SK-N-SH (cell line): ENCODE results near the gene DICER1. TPM values are rescaled to one million over a fixed set of nuclear protein-coding genes. Genes with fewer than 3 reads are reported as not detected.

ENCODE experiments used
- CTCF ChIA-PET: fragments of 300-600, 350-600 bp; formaldehyde crosslinking; extraction: SDS; loops from one replicate; lab custom pipeline; 2021; lab: Yijun Ruan, JAX
- POLR2A ChIA-PET: fragments of 350-600 bp; sonication (Branson Sonifier 250); formaldehyde crosslinking; extraction: SDS; loops from one replicate; lab custom pipeline; 2020; ENCODE audit warnings: antibody characterized with exemption, inconsistent platforms; lab: Yijun Ruan, JAX
- DNase-seq: peaks from one replicate; pipeline ENCODE4 v3.0.0; 2012
- H2AFZ ChIP-seq: fragments of 200-600 bp; sonication (generic); 2 replicates; pipeline ENCODE4 v1.8.1; 2016; ENCODE audit warnings: antibody characterized with exemption, mild to moderate bottlenecking, low read depth
- H3F3A ChIP-seq: fragments of 200-600 bp; sonication (generic); replicated peaks from 2 replicates; pipeline ENCODE3; 2016; ENCODE audit warnings: antibody characterized with exemption, mild to moderate bottlenecking; ENCODE audit not compliant: insufficient read depth
- H3K27ac ChIP-seq, 2 experiments: fragments of 200-500 bp in 1 of 2; fragments of 200-600 bp in 1 of 2; sonication (Bioruptor generic) in 1 of 2; sonication (generic), shearing (Covaris generic) in 1 of 2; 2 replicates each; pipeline versions ENCODE4 v1.5.1 to v1.6.1; 2014 to 2016; ENCODE audit warnings: low read depth in 2 of 2, inconsistent platforms in 1 of 2, low read length in 1 of 2, mild to moderate bottlenecking in 1 of 2, mixed read lengths in 1 of 2
- H3K27me3 ChIP-seq: fragments of 200-600 bp; sonication (generic), shearing (Covaris generic); 2 replicates; pipeline ENCODE4 v1.6.1; 2016; ENCODE audit warnings: mixed run types; ENCODE audit not compliant: insufficient read depth
- H3K36me3 ChIP-seq, 2 experiments: fragments of 200-500 bp in 1 of 2; fragments of 200-600 bp in 1 of 2; sonication (Bioruptor generic) in 1 of 2; sonication (generic) in 1 of 2; replicated peaks in 1 of 2; 2 replicates each; pipeline versions ENCODE3 to v1.5.1; 2014 to 2016; ENCODE audit warnings: low read length in 1 of 2, mild to moderate bottlenecking in 1 of 2; ENCODE audit not compliant: insufficient read depth in 2 of 2, control insufficient read depth in 1 of 2
- H3K4me1 ChIP-seq, 2 experiments: fragments of 200-500 bp in 1 of 2; fragments of 200-600 bp in 1 of 2; sonication (Bioruptor generic) in 1 of 2; sonication (generic), shearing (Covaris generic) in 1 of 2; 2 replicates each; pipeline versions ENCODE4 v1.5.1 to v1.6.1; 2014 to 2016; ENCODE audit warnings: low read depth in 1 of 2, low read length in 1 of 2, mixed run types in 1 of 2; ENCODE audit not compliant: insufficient read depth in 2 of 2, control insufficient read depth in 1 of 2
- H3K4me2 ChIP-seq: fragments of 200-600 bp; sonication (generic), shearing (Covaris generic); 2 replicates; pipeline ENCODE4 v1.6.1; 2017; ENCODE audit warnings: mixed run types
- H3K4me3 ChIP-seq, 2 experiments: fragments of 200-500 bp in 1 of 2; fragments of 200-600 bp in 1 of 2; sonication (Bioruptor generic) in 1 of 2; sonication (generic), shearing (Covaris generic) in 1 of 2; 2 replicates each; pipeline versions ENCODE4 v1.5.1 to v1.8.1; 2014 to 2016; ENCODE audit warnings: low read depth in 2 of 2, inconsistent platforms in 1 of 2, low read length in 1 of 2, mild to moderate bottlenecking in 1 of 2, mixed read lengths in 1 of 2, moderate library complexity in 1 of 2
- H3K79me2 ChIP-seq: fragments of 200-600 bp; sonication (generic); 2 replicates; pipeline ENCODE4 v1.8.1; 2017; ENCODE audit warnings: mild to moderate bottlenecking; ENCODE audit not compliant: insufficient read depth
- H3K9ac ChIP-seq: fragments of 200-600 bp; sonication (generic); 2 replicates; pipeline ENCODE4 v1.6.1; 2017; ENCODE audit warnings: mixed run types
- H3K9me2 ChIP-seq: fragments of 200-600 bp; sonication (generic); 2 replicates; pipeline ENCODE4 v1.6.1; 2017; ENCODE audit warnings: mixed run types
- H3K9me3 ChIP-seq: fragments of 200-600 bp; sonication (generic); 2 replicates; pipeline ENCODE4 v1.6.1; 2017; ENCODE audit warnings: mixed run types, mild to moderate bottlenecking, moderate library complexity
- H4K20me1 ChIP-seq: fragments of 200-600 bp; sonication (generic); 2 replicates; pipeline ENCODE4 v1.6.1; 2017; ENCODE audit warnings: mild to moderate bottlenecking, mixed run types; ENCODE audit not compliant: insufficient read depth
- CHD2 ChIP-seq: fragments of 150-350 bp; IDR thresholded peaks from 2 replicates; pipeline ENCODE4 v1.6.1; 2018; ENCODE audit warnings: low read length; ENCODE audit not compliant: partially characterized antibody
- CTCF ChIP-seq: fragments of 200-600 bp; sonication (generic); IDR thresholded peaks from 2 replicates; pipeline ENCODE4 v1.6.1; 2017; ENCODE audit warnings: antibody characterized with exemption, mild to moderate bottlenecking, moderate library complexity
- ELF1 ChIP-seq: IDR thresholded peaks from 2 replicates; pipeline ENCODE4 v1.4.0; 2012
- FOXJ3 ChIP-seq: sonication (generic); formaldehyde crosslinking; IDR thresholded peaks from 2 replicates; pipeline ENCODE4 v1.5.1; 2020; ENCODE audit warnings: mild to moderate bottlenecking, missing genetic modification reagents
- FOXM1 ChIP-seq: IDR thresholded peaks from 2 replicates; pipeline ENCODE4 v1.4.0; 2012; ENCODE audit warnings: low read depth, mild to moderate bottlenecking
- GATA2 ChIP-seq: sonication (generic); formaldehyde crosslinking; IDR thresholded peaks from 2 replicates; pipeline ENCODE4 v1.5.0; 2020; ENCODE audit warnings: mild to moderate bottlenecking, missing genetic modification reagents
- JUND ChIP-seq: IDR thresholded peaks from 2 replicates; pipeline ENCODE4 v1.4.0; 2012
- MAX ChIP-seq: IDR thresholded peaks from 2 replicates; pipeline ENCODE4 v1.4.0; 2012; ENCODE audit warnings: low read depth
- MEF2A ChIP-seq: IDR thresholded peaks from 2 replicates; pipeline ENCODE4 v1.4.0; 2012; ENCODE audit warnings: low read depth, borderline replicate concordance
- MXI1 ChIP-seq: IDR thresholded peaks from 2 replicates; pipeline ENCODE4 v1.6.1; 2012; ENCODE audit warnings: mild to moderate bottlenecking, low read depth, low read length, improper control_type of control experiment
- NFIC ChIP-seq: IDR thresholded peaks from 2 replicates; pipeline ENCODE4 v1.4.0; 2012; ENCODE audit warnings: borderline replicate concordance
- NRF1 ChIP-seq: IDR thresholded peaks from 2 replicates; pipeline ENCODE4 v1.6.1; 2012; ENCODE audit warnings: low read depth, mild to moderate bottlenecking, low read length
- PBX3 ChIP-seq: IDR thresholded peaks from 2 replicates; pipeline ENCODE4; 2012
- RAD21 ChIP-seq: IDR thresholded peaks from 2 replicates; pipeline ENCODE4 v1.6.1; 2012; ENCODE audit warnings: mild to moderate bottlenecking, low read length
- RCOR1 ChIP-seq: fragments of 150-350 bp; IDR thresholded peaks from 2 replicates; pipeline ENCODE4 v1.6.1; 2017; ENCODE audit warnings: antibody characterized with exemption, low read length
- RFX5 ChIP-seq: IDR thresholded peaks from 2 replicates; pipeline ENCODE4 v1.6.1; 2012; ENCODE audit warnings: mild to moderate bottlenecking, improper control_type of control experiment, low read length
- RXRA ChIP-seq: IDR thresholded peaks from 2 replicates; pipeline ENCODE4 v1.4.0; 2012; ENCODE audit warnings: low read depth, mild to moderate bottlenecking, borderline replicate concordance
- SMC3 ChIP-seq: IDR thresholded peaks from 2 replicates; pipeline ENCODE4 v1.6.1; 2012; ENCODE audit warnings: low read depth, low read length, improper control_type of control experiment
- USF1 ChIP-seq: IDR thresholded peaks from 2 replicates; pipeline ENCODE4 v1.4.0; 2012; ENCODE audit warnings: low read depth, borderline replicate concordance
- USF2 ChIP-seq: fragments of 150-350 bp; IDR thresholded peaks from 2 replicates; pipeline ENCODE4 v1.6.1; 2017; ENCODE audit warnings: antibody characterized with exemption, low read length, low read depth, borderline replicate concordance
- WGBS: methylation state at CpG from one replicate; pipeline ENCODE4 v1.1.6; 2017; ENCODE audit warnings: low lambda C conversion rate; 5-methylcytosine and 5-hydroxymethylcytosine counted together
- polyA plus RNA-seq, 3 experiments: library from polyadenylated mRNA; depleted of rRNA; stranded (reverse); fragments of >200 nt; gene quantifications; 2 replicates each; pipeline ENCODE4 v1.2.3, GENCODE V29; 2012

The DICER1 gene
- polyA plus RNA-seq, 1 of the 3 experiments (the other 2 are of a cell fraction) = 4.7 TPM

- Histone ChIP-seq H3K36me3 (no peaks in the 10 kb centered on the region), H3K9me3 (no peaks in the 10 kb centered on the region), H3F3A (no peaks in the 10 kb centered on the region), H3K4me1 (peaks cover 0 to 8% of the 10 kb centered on the region in 2 experiments; a peak in 1 of 4 replicates), H3K9ac (no peak overlapping the region), H4K20me1 (no peaks in the 10 kb centered on the region), H3K27me3 (no peaks in the 10 kb centered on the region), H3K27ac (no peak overlapping the region), H3K9me2 (no peaks in the 10 kb centered on the region), H3K4me3 (no peak overlapping the region), H3K79me2 (no peaks in the 10 kb centered on the region), H3K4me2 (no peak overlapping the region), H2AFZ (no peak overlapping the region)
- DNase-seq = no peak
- ChIA-PET POLR2A (no interaction called here), CTCF (no interaction called here)
- WGBS = 48% methylated on average over 9 of the region's 9 CpGs
- no peak for TF ChIP-seq RFX5
- TF ChIP-seq NRF1 = no peak
- TF ChIP-seq PBX3 = no peak
- TF ChIP-seq CHD2 = no peak
- TF ChIP-seq MEF2A = no peak
Measured at GRCh38 chr14:95040708-95041476, 116.4 kb downstream of the DICER1 start.

GRCh38 chr14:95039993-95040348, 117.4 kb downstream of the DICER1 start:
- CTCF ChIA-PET = no interaction called here

More at GRCh38 chr14:95039993-95040348, 117.4 kb downstream of the DICER1 start:
- Histone ChIP-seq H2AFZ (no peak overlapping the region), H3K36me3 (no peaks in the 10 kb centered on the region), H4K20me1 (no peaks in the 10 kb centered on the region), H3K4me2 (no peak overlapping the region), H3F3A (no peaks in the 10 kb centered on the region), H3K27ac (no peak overlapping the region), H3K9ac (no peak overlapping the region), H3K9me2 (no peaks in the 10 kb centered on the region), H3K9me3 (no peaks in the 10 kb centered on the region), H3K79me2 (no peaks in the 10 kb centered on the region), H3K4me1 (peaks cover 0 to 8% of the 10 kb centered on the region in 2 experiments; a peak in 1 of 4 replicates), H3K27me3 (no peaks in the 10 kb centered on the region), H3K4me3 (no peak overlapping the region)
- POLR2A ChIA-PET = no interaction called here
- WGBS = 18% methylated on average over 2 of the region's 4 CpGs
- TF ChIP-seq MEF2A (no peak), RAD21 (no peak), CTCF (no peak), ELF1 (no peak), MAX (no peak), RFX5 (no peak), USF2 (no peak), GATA2 (CRISPR knock-in tag) (no peak), NFIC (no peak), CHD2 (no peak), RCOR1 (no peak), JUND (no peak), FOXM1 (no peak), RXRA (no peak), FOXJ3 (CRISPR knock-in tag) (no peak), MXI1 (no peak), SMC3 (no peak), USF1 (no peak)
- DNase-seq = no peak
